SK-N-SH treated with all-trans-retinoic acid at 6 μM for 48 hours (cell line): Measurements from ENCODE around the gene ADGB.

Experiments used
- ATAC-seq: fragments of 200-7000 bp; cut with Tn5 transposase; 3 replicates; pipeline ENCODE4 v1.9.1; 2020; ENCODE audit warnings: mild to moderate bottlenecking, moderate library complexity
- ARNTL ChIP-seq: fragments of 450-650 bp; formaldehyde crosslinking; IDR thresholded peaks from 2 replicates; pipeline ENCODE4 v1.5.0; 2020; ENCODE audit warnings: low read depth, mild to moderate bottlenecking, moderate library complexity, borderline replicate concordance
- BACH2 ChIP-seq: fragments of 250-450 bp; sonication (Bioruptor Pico); IDR thresholded peaks from 2 replicates; pipeline ENCODE4 v1.9.0; 2021; ENCODE audit warnings: mild to moderate bottlenecking, borderline replicate concordance
- CSDC2 ChIP-seq: fragments of 250-450 bp; sonication (Bioruptor Pico); IDR thresholded peaks from 2 replicates; pipeline ENCODE4 v1.5.0; 2020; ENCODE audit warnings: mild to moderate bottlenecking, moderate library complexity
- ESRRG ChIP-seq: fragments of 250-450 bp; sonication (Bioruptor Pico); IDR thresholded peaks from 2 replicates; pipeline ENCODE4 v1.6.1; 2021; ENCODE audit warnings: mild to moderate bottlenecking
- GLIS3 ChIP-seq: fragments of 250-450 bp; sonication (Bioruptor Pico); IDR thresholded peaks from 2 replicates; pipeline ENCODE4 v1.5.0; 2020; ENCODE audit warnings: mild to moderate bottlenecking, moderate library complexity
- ISL1 ChIP-seq: fragments of 250-450 bp; sonication (Bioruptor Pico); IDR thresholded peaks from 2 replicates; pipeline ENCODE4 v2.1.2; 2022; ENCODE audit warnings: mild to moderate bottlenecking, moderate library complexity
- OSR1 ChIP-seq: fragments of 250-450 bp; sonication (Bioruptor Pico); IDR thresholded peaks from 2 replicates; pipeline ENCODE4 v1.8.0; 2022; ENCODE audit warnings: moderate library complexity, mild to moderate bottlenecking, inconsistent platforms
- PPARA ChIP-seq: fragments of 250-450 bp; sonication (Bioruptor Pico); IDR thresholded peaks from 2 replicates; pipeline ENCODE4 v1.5.0; 2020; ENCODE audit warnings: mild to moderate bottlenecking, borderline replicate concordance
- TCF4 ChIP-seq: fragments of 250-450 bp; sonication (Bioruptor Pico); IDR thresholded peaks from 2 replicates; pipeline ENCODE4 v1.8.0; 2021; ENCODE audit warnings: mild to moderate bottlenecking, moderate library complexity, borderline replicate concordance
- TOX ChIP-seq: fragments of 250-450 bp; sonication (Bioruptor Pico); IDR thresholded peaks from 2 replicates; pipeline ENCODE4 v1.8.0; 2021; ENCODE audit warnings: mild to moderate bottlenecking, moderate library complexity, borderline replicate concordance
- ZC3H10 ChIP-seq: fragments of 250-450 bp; sonication (Bioruptor Pico); IDR thresholded peaks from 2 replicates; pipeline ENCODE4 v1.5.1; 2021; ENCODE audit warnings: mild to moderate bottlenecking, moderate library complexity
- ZFP3 ChIP-seq: fragments of 250-450 bp; sonication (Bioruptor Pico); IDR thresholded peaks from 2 replicates; pipeline ENCODE4 v1.5.0; 2020; ENCODE audit warnings: mild to moderate bottlenecking, moderate library complexity
- ZFP30 ChIP-seq: fragments of 450-650 bp; formaldehyde crosslinking; IDR thresholded peaks from 2 replicates; pipeline ENCODE4 v1.5.0; 2022; ENCODE audit warnings: mild to moderate bottlenecking, moderate library complexity
- ZNF565 ChIP-seq: fragments of 450-650 bp; formaldehyde crosslinking; conservative IDR thresholded peaks from 2 replicates; pipeline ENCODE4 v1.5.0; 2020; ENCODE audit warnings: low read depth, mild to moderate bottlenecking, moderate library complexity
- ZNF70 ChIP-seq: fragments of 450-650 bp; formaldehyde crosslinking; IDR thresholded peaks from 2 replicates; pipeline ENCODE4 v1.5.0; 2020; ENCODE audit warnings: mild to moderate bottlenecking, moderate library complexity
- ZNF8 ChIP-seq: fragments of 450-650 bp; formaldehyde crosslinking; IDR thresholded peaks from 2 replicates; pipeline ENCODE4 v1.5.0; 2020; ENCODE audit warnings: mild to moderate bottlenecking, moderate library complexity
- TF ChIP-seq, protein P1 (sequence below): fragments of 250-450 bp; sonication (Bioruptor Pico); IDR thresholded peaks from 2 replicates; pipeline ENCODE4 v1.8.0; 2020; ENCODE audit warnings: mild to moderate bottlenecking, moderate library complexity, borderline replicate concordance
- TF ChIP-seq, protein P2 (sequence below): fragments of 250-450 bp; sonication (Bioruptor Pico); IDR thresholded peaks from 2 replicates; pipeline ENCODE4 v1.8.0; 2021; ENCODE audit warnings: low read depth, mild to moderate bottlenecking, moderate library complexity, borderline replicate concordance
- TF ChIP-seq, protein P3 (sequence below): fragments of 250-450 bp; sonication (Bioruptor Pico); IDR thresholded peaks from 2 replicates; pipeline ENCODE4 v1.5.1; 2021; ENCODE audit warnings: mild to moderate bottlenecking, moderate library complexity
- TF ChIP-seq, protein P4 (sequence below): fragments of 250-450 bp; sonication (Bioruptor Pico); IDR thresholded peaks from 2 replicates; pipeline ENCODE4 v1.5.1; 2020; ENCODE audit warnings: low read depth, mild to moderate bottlenecking, moderate library complexity

ADGB gene

DNA sequence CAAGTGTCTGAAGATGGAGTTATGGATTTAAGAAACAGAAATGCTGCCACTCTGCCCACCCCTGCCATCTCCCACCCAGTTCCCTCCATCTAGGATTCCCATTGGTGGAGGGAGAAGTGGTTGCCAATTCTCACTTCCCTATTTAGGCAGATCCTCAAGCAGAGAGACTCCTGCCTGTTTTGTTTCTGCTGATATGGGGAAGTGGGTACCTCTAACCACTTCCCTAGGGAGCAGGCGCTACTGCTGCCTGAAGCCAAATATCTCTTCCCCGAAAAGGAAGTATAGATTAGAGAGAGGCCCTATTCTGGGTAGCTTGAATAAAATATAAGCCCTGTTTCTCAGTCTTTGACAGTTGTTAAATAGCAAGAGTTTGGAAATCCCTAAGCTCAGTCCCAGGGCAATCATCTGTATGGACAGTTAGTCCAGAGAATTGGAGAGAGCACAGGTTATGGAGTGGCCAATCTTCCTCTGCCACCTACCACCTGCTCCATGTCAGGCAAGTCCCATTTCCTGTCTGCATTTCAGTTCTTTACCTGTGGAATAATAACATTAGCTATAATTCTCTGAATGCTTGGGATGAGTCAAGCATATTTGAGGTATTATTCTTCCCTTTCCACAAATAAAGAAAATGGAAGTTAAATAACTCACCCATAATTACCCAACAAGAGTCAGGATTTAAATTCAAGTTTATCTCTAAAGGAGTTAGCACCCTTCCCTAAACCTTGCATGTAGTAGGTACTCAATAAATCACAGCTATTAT, 2.6 kb upstream of the ADGB start:
- TF ChIP-seq ESRRG (CRISPR knock-in tag) (no peak), TOX (CRISPR knock-in tag) (no peak), ZNF565 (no peak), ISL1 (CRISPR knock-in tag) (no peak), ZFP3 (CRISPR knock-in tag) (no peak), BACH2 (CRISPR knock-in tag) (no peak), PPARA (CRISPR knock-in tag) (no peak), GLIS3 (CRISPR knock-in tag) (no peak), OSR1 (CRISPR knock-in tag) (no peak), ZNF8 (CRISPR knock-in tag) (no peak), CSDC2 (CRISPR knock-in tag) (no peak), ZNF70 (no peak), ARNTL (no peak), ZC3H10 (CRISPR knock-in tag) (no peak), TCF4 (CRISPR knock-in tag) (no peak), ZFP30 (CRISPR knock-in tag) (no peak)
- TF ChIP-seq, protein P1, sequence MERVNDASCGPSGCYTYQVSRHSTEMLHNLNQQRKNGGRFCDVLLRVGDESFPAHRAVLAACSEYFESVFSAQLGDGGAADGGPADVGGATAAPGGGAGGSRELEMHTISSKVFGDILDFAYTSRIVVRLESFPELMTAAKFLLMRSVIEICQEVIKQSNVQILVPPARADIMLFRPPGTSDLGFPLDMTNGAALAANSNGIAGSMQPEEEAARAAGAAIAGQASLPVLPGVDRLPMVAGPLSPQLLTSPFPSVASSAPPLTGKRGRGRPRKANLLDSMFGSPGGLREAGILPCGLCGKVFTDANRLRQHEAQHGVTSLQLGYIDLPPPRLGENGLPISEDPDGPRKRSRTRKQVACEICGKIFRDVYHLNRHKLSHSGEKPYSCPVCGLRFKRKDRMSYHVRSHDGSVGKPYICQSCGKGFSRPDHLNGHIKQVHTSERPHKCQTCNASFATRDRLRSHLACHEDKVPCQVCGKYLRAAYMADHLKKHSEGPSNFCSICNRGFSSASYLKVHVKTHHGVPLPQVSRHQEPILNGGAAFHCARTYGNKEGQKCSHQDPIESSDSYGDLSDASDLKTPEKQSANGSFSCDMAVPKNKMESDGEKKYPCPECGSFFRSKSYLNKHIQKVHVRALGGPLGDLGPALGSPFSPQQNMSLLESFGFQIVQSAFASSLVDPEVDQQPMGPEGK (CRISPR knock-in tag): no peak
- TF ChIP-seq, protein P2, sequence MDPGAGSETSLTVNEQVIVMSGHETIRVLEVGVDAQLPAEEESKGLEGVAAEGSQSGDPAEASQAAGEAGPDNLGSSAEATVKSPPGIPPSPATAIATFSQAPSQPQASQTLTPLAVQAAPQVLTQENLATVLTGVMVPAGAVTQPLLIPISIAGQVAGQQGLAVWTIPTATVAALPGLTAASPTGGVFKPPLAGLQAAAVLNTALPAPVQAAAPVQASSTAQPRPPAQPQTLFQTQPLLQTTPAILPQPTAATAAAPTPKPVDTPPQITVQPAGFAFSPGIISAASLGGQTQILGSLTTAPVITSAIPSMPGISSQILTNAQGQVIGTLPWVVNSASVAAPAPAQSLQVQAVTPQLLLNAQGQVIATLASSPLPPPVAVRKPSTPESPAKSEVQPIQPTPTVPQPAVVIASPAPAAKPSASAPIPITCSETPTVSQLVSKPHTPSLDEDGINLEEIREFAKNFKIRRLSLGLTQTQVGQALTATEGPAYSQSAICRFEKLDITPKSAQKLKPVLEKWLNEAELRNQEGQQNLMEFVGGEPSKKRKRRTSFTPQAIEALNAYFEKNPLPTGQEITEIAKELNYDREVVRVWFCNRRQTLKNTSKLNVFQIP (CRISPR knock-in tag): no peak
- TF ChIP-seq, protein P3, sequence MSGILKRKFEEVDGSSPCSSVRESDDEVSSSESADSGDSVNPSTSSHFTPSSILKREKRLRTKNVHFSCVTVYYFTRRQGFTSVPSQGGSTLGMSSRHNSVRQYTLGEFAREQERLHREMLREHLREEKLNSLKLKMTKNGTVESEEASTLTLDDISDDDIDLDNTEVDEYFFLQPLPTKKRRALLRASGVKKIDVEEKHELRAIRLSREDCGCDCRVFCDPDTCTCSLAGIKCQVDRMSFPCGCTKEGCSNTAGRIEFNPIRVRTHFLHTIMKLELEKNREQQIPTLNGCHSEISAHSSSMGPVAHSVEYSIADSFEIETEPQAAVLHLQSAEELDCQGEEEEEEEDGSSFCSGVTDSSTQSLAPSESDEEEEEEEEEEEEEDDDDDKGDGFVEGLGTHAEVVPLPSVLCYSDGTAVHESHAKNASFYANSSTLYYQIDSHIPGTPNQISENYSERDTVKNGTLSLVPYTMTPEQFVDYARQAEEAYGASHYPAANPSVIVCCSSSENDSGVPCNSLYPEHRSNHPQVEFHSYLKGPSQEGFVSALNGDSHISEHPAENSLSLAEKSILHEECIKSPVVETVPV (CRISPR knock-in tag): no peak
- TF ChIP-seq, protein P4, sequence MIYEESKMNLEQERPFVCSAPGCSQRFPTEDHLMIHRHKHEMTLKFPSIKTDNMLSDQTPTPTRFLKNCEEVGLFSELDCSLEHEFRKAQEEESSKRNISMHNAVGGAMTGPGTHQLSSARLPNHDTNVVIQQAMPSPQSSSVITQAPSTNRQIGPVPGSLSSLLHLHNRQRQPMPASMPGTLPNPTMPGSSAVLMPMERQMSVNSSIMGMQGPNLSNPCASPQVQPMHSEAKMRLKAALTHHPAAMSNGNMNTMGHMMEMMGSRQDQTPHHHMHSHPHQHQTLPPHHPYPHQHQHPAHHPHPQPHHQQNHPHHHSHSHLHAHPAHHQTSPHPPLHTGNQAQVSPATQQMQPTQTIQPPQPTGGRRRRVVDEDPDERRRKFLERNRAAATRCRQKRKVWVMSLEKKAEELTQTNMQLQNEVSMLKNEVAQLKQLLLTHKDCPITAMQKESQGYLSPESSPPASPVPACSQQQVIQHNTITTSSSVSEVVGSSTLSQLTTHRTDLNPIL (CRISPR knock-in tag): no peak
- ATAC-seq: no peak

DNA sequence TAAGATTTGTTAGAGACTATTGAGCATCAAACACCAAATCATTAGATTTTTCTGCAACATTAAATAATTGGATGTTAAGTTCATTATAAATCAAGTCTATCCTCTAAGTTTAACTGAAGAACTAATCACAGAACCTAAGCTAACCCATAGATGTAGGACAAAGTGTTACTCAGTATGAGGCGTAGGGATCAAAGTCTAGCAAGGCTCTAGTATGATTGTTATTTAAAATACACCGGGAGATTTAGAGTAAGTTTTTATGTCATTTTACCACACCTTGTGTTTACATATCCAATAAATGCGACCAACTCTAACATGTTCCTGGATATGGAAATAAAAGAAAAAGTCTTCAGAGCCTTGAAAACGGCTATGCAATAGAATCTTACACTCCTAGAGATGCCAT, 2.6 kb downstream of the ADGB start:
- no peak for ATAC-seq

DNA sequence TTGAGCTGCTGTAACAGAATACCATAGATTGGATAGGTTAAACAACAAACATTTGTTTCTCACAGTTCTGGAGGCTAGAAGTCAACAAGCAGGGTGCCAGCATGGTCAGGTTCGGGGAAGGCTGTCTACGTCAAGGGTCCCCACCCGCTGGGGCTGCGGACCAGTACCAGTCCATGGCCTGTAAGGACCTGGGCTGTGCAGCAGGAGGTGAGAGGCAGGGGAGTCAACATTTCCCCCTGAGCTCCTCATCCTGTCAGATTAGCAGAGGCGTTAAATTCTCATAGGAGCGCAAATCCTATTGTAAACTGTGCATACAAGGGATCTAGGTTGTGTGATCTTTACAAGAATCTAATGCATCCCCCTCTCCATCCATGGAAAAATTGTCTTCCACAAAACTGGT, 3.8 kb downstream of the ADGB start:
- TF ChIP-seq, protein P1 (CRISPR knock-in tag): no peak
- TF ChIP-seq, protein P2 (CRISPR knock-in tag): no peak
- ATAC-seq: no peak

More for the DNA sequence above, 2.6 kb downstream of the ADGB start:
- TF ChIP-seq ZFP3 (CRISPR knock-in tag) (no peak), ISL1 (CRISPR knock-in tag) (no peak)
